ENCODE results near the gene ZNF644. TPM values are rescaled to one million over a fixed set of nuclear protein-coding genes. Genes with fewer than 3 reads are reported as not detected.

Gene ZNF644
- total RNA-seq, 1 experiment from 2014 or later, result 55.9 TPM

DNA sequence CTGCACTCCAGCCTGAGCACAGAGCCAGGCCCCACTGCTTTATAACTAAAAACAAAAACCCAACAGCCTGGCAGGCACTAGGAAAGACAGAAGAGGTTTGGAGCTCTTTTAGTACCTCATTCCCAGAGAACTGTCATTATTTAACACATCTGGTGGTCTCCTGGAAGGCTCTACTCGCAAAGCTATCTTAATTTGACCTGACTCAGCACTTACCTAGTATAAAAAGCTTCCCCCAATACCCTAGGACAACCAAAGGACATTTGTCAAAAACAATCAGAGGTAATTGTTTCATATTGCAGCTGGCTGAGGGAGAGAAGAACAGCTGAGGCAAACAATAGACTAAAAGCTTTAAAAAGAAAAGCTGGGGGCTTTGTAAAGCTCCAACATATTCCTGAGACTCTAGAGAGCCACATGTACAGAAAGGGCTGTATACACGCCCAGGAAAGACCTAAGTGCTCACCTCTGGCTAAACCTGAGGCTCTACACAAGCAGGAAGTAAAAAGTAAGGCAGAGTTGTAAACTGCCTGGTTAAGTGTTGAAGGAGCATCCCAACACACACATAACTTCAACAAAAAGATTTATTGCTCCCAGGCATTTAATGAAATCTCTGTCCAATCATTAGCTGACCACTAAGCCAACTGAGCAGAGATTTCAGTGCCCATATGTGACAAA, 25.0 kb downstream of the ZNF644 start:
- Histone ChIP-seq H3K9me2 (ENCODE audit: insufficient read depth) (no peaks in the 10 kb centered on the region), H3K9ac (ENCODE audit: low read length) (no peak overlapping the region), H3K4me3 (replicated peaks in 1 of 2; ENCODE audit: low read depth in 1 of 2, low read length in 2 of 2) (no peak overlapping the region), H3K4me2 (ENCODE audit: low read length) (no peak overlapping the region), H3K4me1 (ENCODE audit: control insufficient read depth in 1 of 2, insufficient read depth in 2 of 2, low read length in 2 of 2) (no peaks in the 10 kb centered on the region), H3K79me2 (ENCODE audit: insufficient read depth, low read length) (peaks cover 88% of the 10 kb centered on the region), H3K27ac (ENCODE audit: low read depth, low read length) (no peak overlapping the region), H4K20me1 (ENCODE audit: insufficient read depth) (peaks cover 37% of the 10 kb centered on the region), H3K36me3 (ENCODE audit: control insufficient read depth in 1 of 2, insufficient read depth in 2 of 2, low read length in 2 of 2) (no peaks in the 10 kb centered on the region), H2AFZ (ENCODE audit: low read depth, low read length, poor library complexity, severe bottlenecking) (no peak overlapping the region), H3K9me3 (ENCODE audit: control insufficient read depth in 1 of 2, insufficient read depth in 1 of 2, low read depth in 1 of 2, low read length in 2 of 2) (no peaks in the 10 kb centered on the region), H3K27me3 (ENCODE audit: insufficient read depth, low read length) (no peaks in the 10 kb centered on the region)
- ChIA-PET POLR2A (no interaction called here), RAD21 (ENCODE audit: low non-redundant PET in 1 of 2, low total read pairs in 2 of 2, uncharacterized antibody in 2 of 2, unreplicated experiment in 2 of 2) (no interaction called here), CTCF (interaction anchor here (1.2 to 1.7 kb wide), 2 partner anchors 14 to 22 kb away, joined by 3 to 4 read pairs; no protein-coding TSS in a partner anchor)
- DNase-seq (ENCODE audit: low read depth, low spot score) (no peak), ATAC-seq (no peak)
- TF ChIP-seq EGR1 (IDR thresholded peaks at IDR 0.05; ENCODE audit: low read depth) (no peak), ELF1 (IDR thresholded peaks at IDR 0.05; ENCODE audit: borderline replicate concordance, low read depth) (no peak), YY1 (IDR thresholded peaks at IDR 0.05; ENCODE audit: extremely low read depth, insufficient replicate concordance, low read depth, low read length) (no peak)
- TF ChIP-seq, protein P1, sequence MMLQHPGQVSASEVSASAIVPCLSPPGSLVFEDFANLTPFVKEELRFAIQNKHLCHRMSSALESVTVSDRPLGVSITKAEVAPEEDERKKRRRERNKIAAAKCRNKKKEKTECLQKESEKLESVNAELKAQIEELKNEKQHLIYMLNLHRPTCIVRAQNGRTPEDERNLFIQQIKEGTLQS (IDR thresholded peaks at IDR 0.05), result no peak
- no TSS peak for BruUV-seq (replicated peaks)
- intact Hi-C loops (cut with micrococcal nuclease), result no loop called here

DNA sequence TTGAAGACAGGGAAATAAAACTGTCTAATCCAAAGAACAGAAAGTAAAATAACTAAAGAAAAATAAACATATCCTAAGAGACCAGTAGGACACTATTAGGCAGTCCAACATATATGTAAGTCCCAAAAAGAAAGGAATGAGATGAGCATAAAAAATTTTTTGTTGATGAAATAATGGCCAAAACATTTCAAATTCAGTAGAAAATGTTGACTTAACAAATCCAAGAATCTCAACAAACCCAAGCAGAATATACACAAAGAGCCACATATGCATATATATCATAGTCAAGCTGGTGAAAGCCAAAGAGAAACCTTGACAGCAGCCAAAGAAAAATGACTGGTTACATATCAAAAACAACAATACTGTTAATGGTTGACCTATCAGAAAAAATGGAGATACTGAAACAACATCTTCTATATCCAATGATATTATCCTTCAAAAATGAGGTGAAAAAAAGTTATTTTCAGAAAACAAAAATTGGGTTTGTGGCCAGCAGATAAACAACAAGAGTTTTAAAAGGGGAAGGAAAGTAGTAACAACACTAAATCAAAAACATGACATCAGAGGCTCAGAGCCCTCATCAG, 26.4 kb downstream of the ZNF644 start:
- intact Hi-C loops (cut with micrococcal nuclease), result no loop called here
- Histone ChIP-seq H2AFZ (ENCODE audit: low read depth, low read length, poor library complexity, severe bottlenecking) (no peak overlapping the region), H4K20me1 (ENCODE audit: insufficient read depth) (peaks cover 37% of the 10 kb centered on the region), H3K9ac (ENCODE audit: low read length) (no peak overlapping the region), H3K4me2 (ENCODE audit: low read length) (no peak overlapping the region), H3K79me2 (ENCODE audit: insufficient read depth, low read length) (peaks cover 94% of the 10 kb centered on the region), H3K9me2 (ENCODE audit: insufficient read depth) (no peaks in the 10 kb centered on the region), H3K27me3 (ENCODE audit: insufficient read depth, low read length) (no peaks in the 10 kb centered on the region), H3K4me1 (ENCODE audit: control insufficient read depth in 1 of 2, insufficient read depth in 2 of 2, low read length in 2 of 2) (no peaks in the 10 kb centered on the region), H3K27ac (ENCODE audit: low read depth, low read length) (no peak overlapping the region), H3K36me3 (ENCODE audit: control insufficient read depth in 1 of 2, insufficient read depth in 2 of 2, low read length in 2 of 2) (no peaks in the 10 kb centered on the region), H3K9me3 (ENCODE audit: control insufficient read depth in 1 of 2, insufficient read depth in 1 of 2, low read depth in 1 of 2, low read length in 2 of 2) (no peaks in the 10 kb centered on the region), H3K4me3 (replicated peaks in 1 of 2; ENCODE audit: low read depth in 1 of 2, low read length in 2 of 2) (no peak overlapping the region)
- no peak for DNase-seq (ENCODE audit: low read depth, low spot score)
- ChIA-PET CTCF (no interaction called here), POLR2A (no interaction called here), RAD21 (ENCODE audit: low non-redundant PET in 1 of 2, low total read pairs in 2 of 2, uncharacterized antibody in 2 of 2, unreplicated experiment in 2 of 2) (no interaction called here)
- ATAC-seq, result no peak
- TF ChIP-seq, protein P2, sequence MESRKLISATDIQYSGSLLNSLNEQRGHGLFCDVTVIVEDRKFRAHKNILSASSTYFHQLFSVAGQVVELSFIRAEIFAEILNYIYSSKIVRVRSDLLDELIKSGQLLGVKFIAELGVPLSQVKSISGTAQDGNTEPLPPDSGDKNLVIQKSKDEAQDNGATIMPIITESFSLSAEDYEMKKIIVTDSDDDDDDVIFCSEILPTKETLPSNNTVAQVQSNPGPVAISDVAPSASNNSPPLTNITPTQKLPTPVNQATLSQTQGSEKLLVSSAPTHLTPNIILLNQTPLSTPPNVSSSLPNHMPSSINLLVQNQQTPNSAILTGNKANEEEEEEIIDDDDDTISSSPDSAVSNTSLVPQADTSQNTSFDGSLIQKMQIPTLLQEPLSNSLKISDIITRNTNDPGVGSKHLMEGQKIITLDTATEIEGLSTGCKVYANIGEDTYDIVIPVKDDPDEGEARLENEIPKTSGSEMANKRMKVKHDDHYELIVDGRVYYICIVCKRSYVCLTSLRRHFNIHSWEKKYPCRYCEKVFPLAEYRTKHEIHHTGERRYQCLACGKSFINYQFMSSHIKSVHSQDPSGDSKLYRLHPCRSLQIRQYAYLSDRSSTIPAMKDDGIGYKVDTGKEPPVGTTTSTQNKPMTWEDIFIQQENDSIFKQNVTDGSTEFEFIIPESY (IDR thresholded peaks at IDR 0.05; ENCODE audit: extremely low read depth, insufficient replicate concordance, low read length), result no peak
- TF ChIP-seq SIN3A (IDR thresholded peaks at IDR 0.05; ENCODE audit: low read depth), result no peak
- no peak for TF ChIP-seq TCF7L2 (IDR thresholded peaks at IDR 0.05; ENCODE audit: borderline replicate concordance, extremely low read depth, insufficient read depth, insufficient read length)
- no TSS peak for BruUV-seq (replicated peaks)
